GM15510 (cell line): ENCODE measurements around the gene ACOT13.

ENCODE experiments used
- POLR2A ChIP-seq: IDR thresholded peaks from 3 replicates; pipeline ENCODE4 v1.6.1; 2011; ENCODE audit warnings: borderline replicate concordance; ENCODE audit not compliant: insufficient read length; ENCODE audit errors: extremely low read depth

The ACOT13 gene

GRCh38 chr6:24666641-24667377 is at the start of gene ACOT13, which contains the start of gene TDP2:
Gene ACOT13 (plus strand): TSS chr6:24667077. CDS start chr6:24667264, 187 bp downstream.
Gene TDP2 (minus strand): TSS chr6:24666899. CDS start chr6:24666862, 37 bp downstream.
- peak; percentile 78 for TF ChIP-seq POLR2A

GRCh38 chr6:24619661-24620060 is 47.2 kb upstream of the ACOT13 start:
- TF ChIP-seq POLR2A: no peak

DNA sequence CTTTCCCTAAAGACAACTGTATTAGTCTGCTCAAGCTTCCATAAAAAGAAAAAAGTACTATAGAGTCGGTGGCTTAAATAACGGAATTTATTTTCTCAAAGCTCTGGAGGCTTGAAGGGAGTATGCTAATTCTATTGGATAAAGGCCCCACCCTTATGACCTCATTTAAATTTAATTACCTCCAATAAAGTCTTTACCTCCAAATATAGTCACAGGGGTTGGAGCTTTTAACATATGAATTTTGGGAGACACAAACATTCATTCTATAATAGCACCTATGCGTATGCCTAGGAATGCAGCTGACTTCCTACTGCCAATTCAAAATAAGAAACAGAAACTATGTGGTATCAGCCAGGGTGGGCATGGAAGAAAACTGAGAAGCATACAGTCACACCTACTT is 46.2 kb upstream of the ACOT13 start:
- no peak for TF ChIP-seq POLR2A

GRCh38 chr6:24621626-24622289 is 45.1 kb upstream of the ACOT13 start:
- no peak for TF ChIP-seq POLR2A

- no peak for TF ChIP-seq POLR2A
Measured at GRCh38 chr6:24630856-24631505, 35.9 kb upstream of the ACOT13 start.

- TF ChIP-seq POLR2A: no peak
Measured at GRCh38 chr6:24631671-24632070, 35.2 kb upstream of the ACOT13 start.

- TF ChIP-seq POLR2A: no peak
Measured at GRCh38 chr6:24632573-24632972, 34.3 kb upstream of the ACOT13 start.

DNA sequence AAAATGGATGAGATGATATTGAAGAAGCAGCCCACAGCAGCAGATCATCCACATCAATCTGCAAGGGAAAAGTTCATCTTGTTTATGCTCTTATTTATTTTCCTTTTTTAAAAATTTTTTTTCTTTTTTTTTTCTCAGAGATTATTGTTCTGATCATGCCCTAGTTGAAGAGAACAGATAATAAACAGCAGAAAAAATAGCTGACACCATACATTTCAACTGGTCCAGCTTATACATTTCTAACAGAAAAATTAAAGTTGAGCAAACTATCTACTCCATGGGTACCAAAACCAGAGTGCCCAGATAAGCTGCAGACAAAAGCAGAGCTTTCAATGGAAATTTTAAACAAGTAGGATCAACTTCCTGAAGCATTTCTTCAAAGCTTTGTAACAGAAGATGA is 30.2 kb upstream of the ACOT13 start:
- no peak for TF ChIP-seq POLR2A

DNA sequence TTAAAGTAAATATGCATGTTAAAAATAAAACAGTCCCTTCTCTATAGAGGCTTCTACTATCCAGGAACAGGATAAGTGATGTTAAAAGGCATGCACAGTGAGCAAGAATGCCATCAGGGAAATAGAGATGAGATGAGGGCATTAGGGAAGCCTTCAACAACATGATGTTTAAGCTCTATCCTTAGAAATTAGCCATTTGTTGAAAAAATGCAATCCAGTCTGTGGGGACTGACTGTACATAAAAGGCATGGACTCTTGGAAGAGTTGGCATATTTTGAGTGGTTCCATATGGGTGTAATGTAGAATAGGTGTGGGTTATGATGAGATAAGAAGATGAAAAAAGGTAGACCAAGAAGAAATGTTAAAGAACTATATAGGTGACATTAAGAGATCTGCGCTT is 26.7 kb upstream of the ACOT13 start:
- TF ChIP-seq POLR2A: no peak

DNA sequence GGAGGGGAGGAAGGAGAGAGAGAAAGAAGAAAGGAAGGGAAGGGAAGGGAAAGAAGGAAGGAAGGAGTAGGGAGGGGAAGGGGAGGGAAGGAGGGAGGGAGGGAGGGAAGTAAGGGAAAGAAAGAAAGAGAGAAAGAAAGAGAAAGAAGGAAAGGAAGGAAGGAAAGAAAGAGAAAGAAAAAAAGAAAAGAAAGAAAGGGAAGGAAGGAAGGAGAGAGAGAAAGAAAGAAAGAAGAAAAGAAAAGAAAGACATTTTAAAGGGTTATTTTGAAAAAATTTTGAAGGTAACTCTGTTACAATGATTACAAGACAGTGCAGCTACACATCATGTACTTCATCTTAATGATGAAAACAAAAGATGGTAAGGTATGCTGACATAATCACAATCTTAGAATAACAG is 24.8 kb upstream of the ACOT13 start:
- no peak for TF ChIP-seq POLR2A

DNA sequence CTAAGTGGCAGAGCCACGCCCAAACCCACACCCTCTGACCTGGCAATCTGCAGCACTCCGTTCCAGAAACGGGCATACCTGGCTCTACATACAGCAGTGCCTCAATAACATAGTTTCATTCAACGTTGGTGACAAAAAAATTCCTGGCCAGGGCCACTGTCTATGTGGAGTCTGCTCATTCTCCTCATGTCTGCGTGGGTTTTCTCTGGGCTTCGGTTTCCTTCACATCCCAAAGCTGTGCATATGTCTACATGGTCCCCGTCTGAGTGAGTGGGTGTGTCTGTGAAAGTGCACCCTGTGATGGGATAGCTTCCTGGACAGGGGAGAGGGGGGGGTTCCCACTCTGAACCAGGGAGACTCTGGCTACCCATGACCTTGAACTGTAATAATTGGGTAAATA is 23.0 kb upstream of the ACOT13 start:
- TF ChIP-seq POLR2A: no peak

DNA sequence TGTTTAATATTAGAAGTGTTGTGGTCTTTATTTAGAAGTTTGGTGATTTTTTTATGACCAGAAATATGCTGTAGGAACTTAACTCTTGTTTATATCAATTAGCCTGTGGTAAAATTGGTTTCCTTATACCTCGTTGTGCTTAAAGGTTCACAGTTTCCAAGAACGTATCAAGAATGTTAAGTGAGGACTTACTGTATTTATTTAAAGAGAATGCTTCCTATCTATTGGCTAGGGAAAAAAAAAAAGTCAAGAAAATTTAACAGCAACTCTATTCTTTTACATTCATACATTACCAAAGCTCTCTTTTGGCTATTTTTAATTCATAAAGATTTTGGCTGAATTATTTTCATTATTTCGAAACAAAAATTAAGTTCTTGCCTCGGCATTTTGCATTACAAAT is 22.5 kb upstream of the ACOT13 start:
- TF ChIP-seq POLR2A: no peak

DNA sequence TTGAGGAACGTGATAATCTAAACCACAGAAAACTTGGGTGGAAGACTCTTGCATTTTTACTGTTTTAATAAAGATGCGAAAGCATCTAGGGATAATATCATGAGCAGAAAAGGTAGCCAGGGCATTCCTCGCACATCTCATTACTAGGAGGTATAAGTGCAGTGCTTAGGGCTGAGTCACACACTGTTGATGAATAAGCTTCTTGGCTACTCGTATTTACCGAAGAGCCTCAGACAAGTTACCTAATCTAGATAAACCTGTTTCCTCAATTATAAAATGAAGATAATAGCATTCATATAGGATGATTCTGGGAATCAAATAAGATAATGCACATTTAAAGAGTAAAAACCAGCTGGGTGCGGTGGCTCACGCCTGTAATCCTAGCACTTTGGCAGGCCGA is 20.1 kb upstream of the ACOT13 start:
- TF ChIP-seq POLR2A: no peak

DNA sequence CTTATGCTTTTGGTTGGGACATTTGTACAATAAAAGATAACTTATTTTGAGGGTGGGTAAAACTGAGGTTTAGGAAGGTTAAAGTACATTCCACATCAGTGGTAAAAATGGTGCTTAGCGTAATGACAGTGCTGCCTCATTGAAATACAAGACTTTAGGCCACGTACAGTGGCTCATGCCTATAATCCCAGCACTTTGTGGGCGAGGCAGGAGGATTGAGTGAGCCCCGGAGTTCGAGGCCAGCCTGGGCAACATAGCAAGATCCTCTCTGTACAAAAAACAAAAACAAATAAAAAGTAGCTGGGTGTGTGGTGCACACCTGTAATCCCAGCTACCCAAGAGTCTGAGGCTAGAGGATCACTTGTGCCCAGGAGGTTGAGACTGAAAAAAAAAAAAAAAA is 18.6 kb upstream of the ACOT13 start:
- no peak for TF ChIP-seq POLR2A

GRCh38 chr6:24649691-24650090 is 17.2 kb upstream of the ACOT13 start:
- TF ChIP-seq POLR2A: no peak

DNA sequence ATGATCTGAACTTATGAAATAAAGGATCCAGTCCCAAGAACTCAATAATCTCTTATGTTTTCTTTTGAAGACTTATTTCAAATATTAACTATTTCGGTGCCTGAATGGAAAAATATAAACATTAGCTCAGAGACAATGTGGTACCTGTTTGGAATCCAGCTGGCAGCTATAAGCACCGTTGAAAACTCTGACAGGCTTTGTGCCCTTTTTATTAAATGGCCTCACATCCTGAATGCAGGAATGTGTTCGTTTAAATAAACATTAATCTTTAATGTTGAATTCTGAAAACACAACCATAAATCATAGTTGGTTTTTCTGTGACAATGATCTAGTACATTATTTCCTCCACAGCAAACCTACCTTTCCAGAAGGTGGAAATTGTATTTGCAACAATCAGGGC is 16.5 kb upstream of the ACOT13 start:
- no peak for TF ChIP-seq POLR2A

DNA sequence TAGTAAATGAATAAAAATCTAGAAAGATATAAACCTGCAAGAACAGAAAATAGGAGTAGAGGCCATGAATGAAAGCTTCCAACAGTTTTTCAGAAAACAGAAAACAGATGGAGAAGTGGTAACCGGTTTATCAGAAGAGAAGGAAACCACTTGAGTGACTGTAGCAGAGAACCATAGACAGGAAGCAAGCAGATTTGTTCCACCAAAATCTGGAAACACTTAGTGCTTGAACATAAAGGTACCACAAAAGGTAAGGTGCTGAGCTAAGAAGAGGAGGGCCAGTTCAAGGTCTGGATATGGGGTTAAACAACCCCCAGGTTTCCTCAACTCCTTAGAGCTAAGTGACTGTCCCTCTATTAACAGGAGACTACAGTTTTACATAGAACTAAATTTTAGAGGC is 11.7 kb upstream of the ACOT13 start:
- no peak for TF ChIP-seq POLR2A
